Neural cell (in vitro differentiated cells): ENCODE data around the gene ASB4. TPM values are rescaled to one million over a fixed set of nuclear protein-coding genes. Genes with fewer than 3 reads are reported as not detected.

Source experiments
- H2AFZ ChIP-seq: fragments of 200-600, 300-800 bp; sonication (generic), shearing (Covaris generic); 2 replicates; pipeline ENCODE4 v1.6.0; 2014; ENCODE audit warnings: low read depth, mild to moderate bottlenecking, antibody characterized with exemption, low read length, moderate library complexity
- H3F3A ChIP-seq: fragments of 200-600 bp; shearing (Covaris generic); 2 replicates; pipeline ENCODE4 v1.6.1; 2016; ENCODE audit warnings: mild to moderate bottlenecking, moderate library complexity, mixed read lengths, antibody characterized with exemption, low read length; ENCODE audit not compliant: insufficient read depth, poor library complexity, severe bottlenecking
- H3K27ac ChIP-seq: fragments of 200-600, 300-800 bp; sonication (generic), shearing (Covaris generic); 2 replicates; pipeline ENCODE4 v1.5.1; 2014; ENCODE audit warnings: mild to moderate bottlenecking, low read length, moderate library complexity
- H3K27me3 ChIP-seq: fragments of 300-800, 200-600 bp; sonication (generic), shearing (Covaris generic); 2 replicates; pipeline ENCODE4 v1.6.0; 2014; ENCODE audit warnings: mild to moderate bottlenecking, low read depth, low read length, moderate library complexity; ENCODE audit not compliant: insufficient read depth
- H3K36me3 ChIP-seq: fragments of 300-800, 200-600 bp; sonication (generic), shearing (Covaris generic); 2 replicates; pipeline ENCODE4 v1.5.1; 2014; ENCODE audit warnings: mild to moderate bottlenecking, antibody characterized with exemption, low read length, moderate library complexity; ENCODE audit not compliant: insufficient read depth
- H3K4me2 ChIP-seq: fragments of 300-800, 200-600 bp; sonication (generic), shearing (Covaris generic); 2 replicates; pipeline ENCODE4 v1.6.0; 2014; ENCODE audit warnings: mild to moderate bottlenecking, low read length
- H3K4me3 ChIP-seq: fragments of 300-800, 200-600 bp; sonication (generic), shearing (Covaris generic); 2 replicates; pipeline ENCODE4 v1.5.1; 2014; ENCODE audit warnings: mild to moderate bottlenecking, low read length, moderate library complexity
- H3K79me2 ChIP-seq: fragments of 200-600 bp; shearing (Covaris generic); replicated peaks from 2 replicates; pipeline ENCODE4 v1.6.0; 2014; ENCODE audit warnings: mild to moderate bottlenecking, low read length, moderate library complexity; ENCODE audit not compliant: insufficient read depth
- H3K9ac ChIP-seq: fragments of 300-800, 200-600 bp; sonication (generic), shearing (Covaris generic); 2 replicates; pipeline ENCODE4 v1.6.1; 2016; ENCODE audit warnings: mild to moderate bottlenecking, low read length, mixed read lengths
- H3K9me2 ChIP-seq: fragments of 200-600 bp; shearing (Covaris generic); 2 replicates; pipeline ENCODE4 v1.6.1; 2016; ENCODE audit warnings: mild to moderate bottlenecking, low read length, mixed read lengths; ENCODE audit not compliant: insufficient read depth
- H3K9me3 ChIP-seq: fragments of 200-600, 300-800 bp; sonication (generic), shearing (Covaris generic); 2 replicates; pipeline ENCODE4 v1.6.1; 2016; ENCODE audit warnings: mild to moderate bottlenecking, mixed run types, low read length, moderate library complexity, mixed read lengths
- H4K20me1 ChIP-seq: fragments of 200-600 bp; shearing (Covaris generic); 2 replicates; pipeline ENCODE4 v1.6.1; 2016; ENCODE audit warnings: mild to moderate bottlenecking, mixed run types; ENCODE audit not compliant: insufficient read depth
- EP300 ChIP-seq: fragments of 450-650 bp; conservative IDR thresholded peaks from 2 replicates; pipeline ENCODE4 v1.6.1; 2014; ENCODE audit warnings: antibody characterized with exemption, mild to moderate bottlenecking, moderate library complexity; ENCODE audit not compliant: poor library complexity, severe bottlenecking
- EZH2 ChIP-seq: fragments of 200-600, 300-800 bp; shearing (Covaris generic), sonication (generic); IDR thresholded peaks from 2 replicates; pipeline ENCODE4 v1.6.1; 2014; ENCODE audit warnings: antibody characterized with exemption, low read length, borderline replicate concordance, mild to moderate bottlenecking; ENCODE audit not compliant: insufficient read depth, poor library complexity, severe bottlenecking
- MXI1 ChIP-seq: fragments of 450-650 bp; conservative IDR thresholded peaks from 2 replicates; pipeline ENCODE4 v1.6.1; 2014; ENCODE audit warnings: antibody characterized with exemption, mild to moderate bottlenecking; ENCODE audit not compliant: poor library complexity, severe bottlenecking
- RAD21 ChIP-seq: fragments of 450-650 bp; conservative IDR thresholded peaks from 2 replicates; pipeline ENCODE4 v1.6.1; 2014; ENCODE audit warnings: antibody characterized with exemption, mild to moderate bottlenecking, moderate library complexity
- SMC3 ChIP-seq: fragments of 450-650 bp; conservative IDR thresholded peaks from 2 replicates; pipeline ENCODE4 v1.6.1; 2014; ENCODE audit warnings: antibody characterized with exemption, mild to moderate bottlenecking, moderate library complexity; ENCODE audit not compliant: poor library complexity
- TAF1 ChIP-seq: IDR thresholded peaks from 2 replicates; pipeline ENCODE4 v1.6.1; 2012; ENCODE audit warnings: low read depth
- polyA plus RNA-seq: library from polyadenylated mRNA; depleted of rRNA; stranded (reverse); fragments of >200 nt; gene quantifications from 2 replicates; pipeline ENCODE4 v1.2.3, GENCODE V29; 2014
- TF ChIP-seq, protein P1 (sequence below): IDR thresholded peaks from 2 replicates; pipeline ENCODE4 v1.6.1; 2012; ENCODE audit warnings: borderline replicate concordance

The ASB4 gene
- polyA plus RNA-seq, 1 donor from 2014 or later, result 0.11 TPM

DNA sequence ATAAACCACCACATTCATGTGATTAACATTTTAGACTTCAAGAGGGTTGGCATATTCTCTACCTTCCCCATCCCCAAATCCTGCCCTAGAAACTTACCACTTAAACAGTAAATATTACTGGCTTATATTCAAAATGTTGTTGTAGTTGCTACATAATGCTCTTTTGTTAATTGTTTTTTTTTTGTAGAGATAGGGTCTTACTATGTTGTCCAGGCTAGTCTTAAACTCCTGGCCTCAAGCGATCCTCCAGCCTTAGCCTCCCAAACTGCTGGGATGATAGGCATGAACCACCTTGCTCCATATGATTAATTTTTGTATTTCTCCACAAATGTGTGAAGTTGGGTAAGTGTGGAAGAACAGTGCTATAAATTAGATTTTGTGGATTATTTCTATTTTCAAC lies 104.0 kb downstream of the ASB4 start:
- no peak overlapping the region for H3K27ac ChIP-seq
- TF ChIP-seq MXI1 (no peak), EZH2 (no peak), EP300 (no peak), TAF1 (no peak), SMC3 (no peak), RAD21 (no peak)
- TF ChIP-seq, protein P1, sequence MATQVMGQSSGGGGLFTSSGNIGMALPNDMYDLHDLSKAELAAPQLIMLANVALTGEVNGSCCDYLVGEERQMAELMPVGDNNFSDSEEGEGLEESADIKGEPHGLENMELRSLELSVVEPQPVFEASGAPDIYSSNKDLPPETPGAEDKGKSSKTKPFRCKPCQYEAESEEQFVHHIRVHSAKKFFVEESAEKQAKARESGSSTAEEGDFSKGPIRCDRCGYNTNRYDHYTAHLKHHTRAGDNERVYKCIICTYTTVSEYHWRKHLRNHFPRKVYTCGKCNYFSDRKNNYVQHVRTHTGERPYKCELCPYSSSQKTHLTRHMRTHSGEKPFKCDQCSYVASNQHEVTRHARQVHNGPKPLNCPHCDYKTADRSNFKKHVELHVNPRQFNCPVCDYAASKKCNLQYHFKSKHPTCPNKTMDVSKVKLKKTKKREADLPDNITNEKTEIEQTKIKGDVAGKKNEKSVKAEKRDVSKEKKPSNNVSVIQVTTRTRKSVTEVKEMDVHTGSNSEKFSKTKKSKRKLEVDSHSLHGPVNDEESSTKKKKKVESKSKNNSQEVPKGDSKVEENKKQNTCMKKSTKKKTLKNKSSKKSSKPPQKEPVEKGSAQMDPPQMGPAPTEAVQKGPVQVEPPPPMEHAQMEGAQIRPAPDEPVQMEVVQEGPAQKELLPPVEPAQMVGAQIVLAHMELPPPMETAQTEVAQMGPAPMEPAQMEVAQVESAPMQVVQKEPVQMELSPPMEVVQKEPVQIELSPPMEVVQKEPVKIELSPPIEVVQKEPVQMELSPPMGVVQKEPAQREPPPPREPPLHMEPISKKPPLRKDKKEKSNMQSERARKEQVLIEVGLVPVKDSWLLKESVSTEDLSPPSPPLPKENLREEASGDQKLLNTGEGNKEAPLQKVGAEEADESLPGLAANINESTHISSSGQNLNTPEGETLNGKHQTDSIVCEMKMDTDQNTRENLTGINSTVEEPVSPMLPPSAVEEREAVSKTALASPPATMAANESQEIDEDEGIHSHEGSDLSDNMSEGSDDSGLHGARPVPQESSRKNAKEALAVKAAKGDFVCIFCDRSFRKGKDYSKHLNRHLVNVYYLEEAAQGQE, result no peak

More for the DNA sequence above, 104.0 kb downstream of the ASB4 start:
- H3K27me3 ChIP-seq, result peaks cover 5% of the 10 kb centered on the region
- no peak overlapping the region for H3K4me2 ChIP-seq
- H4K20me1 ChIP-seq, result no peaks in the 10 kb centered on the region
- H3K9me3 ChIP-seq, result no peaks in the 10 kb centered on the region
- no peak overlapping the region for H3K4me3 ChIP-seq
- no peaks in the 10 kb centered on the region for H3K79me2 ChIP-seq
- no peak overlapping the region for H3K9ac ChIP-seq
- H3F3A ChIP-seq, result no peaks in the 10 kb centered on the region
- H2AFZ ChIP-seq, result no peak overlapping the region
- H3K9me2 ChIP-seq, result no peaks in the 10 kb centered on the region
- no peaks in the 10 kb centered on the region for H3K36me3 ChIP-seq

Other genes starting within 250 kb of the ASB4 start
- gene PON1, start 161.4 kb upstream of the ASB4 start, polyA plus RNA-seq, result 0.25 TPM in 1 of 2 replicates, not detected in the other
- gene PON3, start 89.6 kb upstream of the ASB4 start, polyA plus RNA-seq, result not detected in 2 replicates
- 23.1 and 28.1 TPM in 2 replicates for gene PON2, start 50.9 kb upstream of the ASB4 start, polyA plus RNA-seq
- not detected in 2 replicates for gene PDK4, start 110.6 kb downstream of the ASB4 start, polyA plus RNA-seq